Heart left ventricle (tissue), 16 donors: Measurements from ENCODE around the gene RGS7. TPM values are rescaled to one million over a fixed set of nuclear protein-coding genes. Genes with fewer than 3 reads are reported as not detected.
"Not testable (repeated sequence)": the region's sequence is repeated elsewhere in the genome, so short reads cannot be mapped to it uniquely, and the experiment has no call there.

Source experiments
- ATAC-seq, 4 donors: fragments of 200-7000 bp; cut with Tn5 transposase; one replicate each; pipeline ENCODE4 v1.9.1; 2020 to 2022; ENCODE audit warnings: moderate library complexity in 4 of 4, mild to moderate bottlenecking in 3 of 4, moderate number of reproducible peaks in 1 of 4
- DNase-seq, 5 donors: peaks; one replicate each; pipeline ENCODE4 v3.0.0-alpha.2; 2020
- H3K27ac ChIP-seq, 12 donors: fragments of 200-600 bp; sonication (generic) in 4 of 12; one replicate each; pipeline versions ENCODE4 v1.5.0 to v1.8.0; 2016 to 2022; ENCODE audit warnings: mild to moderate bottlenecking in 2 of 12
- H3K27me3 ChIP-seq, 9 donors: fragments of 200-600 bp; sonication (generic) in 2 of 9; one replicate each; pipeline versions ENCODE4 v1.5.1 to v1.8.0; 2016 to 2022; ENCODE audit warnings: mild to moderate bottlenecking in 3 of 9
- H3K36me3 ChIP-seq, 9 donors: fragments of 200-600 bp; sonication (generic) in 2 of 9; one replicate each; pipeline versions ENCODE4 v1.5.0 to v1.8.0; 2018 to 2022; ENCODE audit warnings: mild to moderate bottlenecking in 2 of 9
- H3K4me1 ChIP-seq, 12 donors: fragments of 200-600 bp; sonication (generic) in 4 of 12; one replicate each; pipeline versions ENCODE4 v1.5.0 to v1.8.0; 2016 to 2022; ENCODE audit warnings: mild to moderate bottlenecking in 3 of 12
- H3K4me3 ChIP-seq, 12 donors: fragments of 200-600 bp; sonication (generic) in 4 of 12; one replicate each; pipeline versions ENCODE4 v1.5.0 to v1.8.0; 2017 to 2022; ENCODE audit warnings: mild to moderate bottlenecking in 9 of 12, moderate library complexity in 4 of 12
- H3K9me3 ChIP-seq, 12 donors: fragments of 200-600 bp; sonication (generic) in 4 of 12; one replicate each; pipeline versions ENCODE4 v1.5.0 to v1.8.0; 2016 to 2022; ENCODE audit warnings: mild to moderate bottlenecking in 1 of 12
- POLR2A ChIP-seq, 2 donors: fragments of 450-650 bp; IDR thresholded peaks; one replicate each; pipeline ENCODE4 v1.6.1; 2017; ENCODE audit warnings: antibody characterized with exemption in 2 of 2, mild to moderate bottlenecking in 2 of 2, moderate library complexity in 2 of 2
- WGBS, 4 donors: extraction: QIAGEN DNeasy Blood & Tissue Kit in 2 of 4; methylation state at CpG; one replicate each; pipeline versions ENCODE4 v1.1.5 to v1.1.7; 2013 to 2018; 5-methylcytosine and 5-hydroxymethylcytosine counted together
- intact Hi-C, 10 donors: fragments of 100-400 bp; cut with DNase I; formaldehyde crosslinking; loops; one replicate each; pipeline versions ENCODE4 v1.11.1 to v1.14.2; 2022
- polyA plus RNA-seq, 2 donors: library from polyadenylated mRNA; stranded (reverse); fragments of 200-250 nt; gene quantifications; one replicate each; pipeline ENCODE4 v1.2.3, GENCODE V29; 2013
- total RNA-seq, 9 donors: library from RNA; depleted of rRNA in 2 of 9; stranded (reverse); fragments of >200 nt in 2 of 9; fragmentation: NEBNext Ultra II Directional in 3 of 9; extraction: Animal tissue kit (Norgen Biotek cat#: 25700) in 3 of 9; gene quantifications; one replicate each; pipeline versions ENCODE4 v1.1.0 to v1.2.4, GENCODE V29; 2016 to 2023
- TF ChIP-seq, protein P1 (sequence below), 12 donors: fragments of 200-600 bp; sonication (generic) in 4 of 12; IDR thresholded peaks; one replicate each; pipeline versions ENCODE4 v1.5.0 to v1.8.0; 2018 to 2022; ENCODE audit warnings: antibody characterized with exemption in 12 of 12, mild to moderate bottlenecking in 5 of 12
- donor health status: ischemic (EF 13 %, LVEDD 7.1; RV severe dilation, severe dysfunction).
- donor health status: healthy with polysubstance abuse.
- donor health status: DM: no; HTN: yes; CAD: no.
- donor health status: DM: no; HTN: no; CAD: no.
- donor health status: ischemic (EF 25% LVEDD 6.9; RV normal size, moderate dysfunction).
- donor health status: ischemic (EF 25% LVEDD 5.7; RV mildly dilated, moderate dysfunction).
- donor health status: healthy.
- donor health status: DM: yes; HTN: yes; CAD: no.
- donor health status: ischemic (EF 35%, LVEDD 5.7; RV mildly dilated, moderate dysfunction).
- donor health status: nonischemic (EF 11% LVEDD 7.7; RV severe dilation, severe dysfunction).
- donor health status: DM: yes; HTN: yes; CAD: no.
- donor health status: PGD.
- donor health status: ischemic (EF 29% LVEDD 5.4; RV normal size, mild dysfunction).
- donor health status: nonischemic (EF 23%, LVEDD 6.1; RV moderate dilation, normal function).

Gene RGS7
- total and polyA plus RNA-seq, 11 donors = not detected

DNA sequence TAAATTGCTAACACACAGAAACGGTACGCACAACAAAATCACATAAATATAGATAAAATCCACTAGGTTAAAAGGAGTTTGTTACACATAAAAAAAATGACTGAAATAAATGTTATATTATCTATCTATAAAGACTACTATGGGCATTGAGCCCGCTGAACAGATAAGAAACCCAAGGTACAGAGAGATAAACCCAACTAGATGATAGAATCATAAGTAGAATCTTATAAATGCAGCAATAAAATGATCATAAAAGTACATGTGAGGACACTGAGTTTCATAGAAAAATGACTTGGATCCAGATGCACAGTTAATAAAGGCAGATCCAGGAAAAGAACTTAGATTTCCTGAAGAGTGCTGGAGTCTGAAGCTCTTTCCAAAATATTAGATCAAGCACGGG, 128.7 kb downstream of the RGS7 start:
- WGBS, 4 donors = 78 to 82% (median 79%) methylated on average over 4 of the region's 4 CpGs
- intact Hi-C loops = no loop called here
- no peaks in the 10 kb centered on the region for H3K27me3 ChIP-seq
- no peak overlapping the region for H3K4me3 ChIP-seq
- H3K27ac ChIP-seq = no peak overlapping the region
- DNase-seq (no peak), ATAC-seq (no peak)
- no peak for TF ChIP-seq POLR2A (IDR thresholded peaks at IDR 0.05)
- TF ChIP-seq, protein P1, sequence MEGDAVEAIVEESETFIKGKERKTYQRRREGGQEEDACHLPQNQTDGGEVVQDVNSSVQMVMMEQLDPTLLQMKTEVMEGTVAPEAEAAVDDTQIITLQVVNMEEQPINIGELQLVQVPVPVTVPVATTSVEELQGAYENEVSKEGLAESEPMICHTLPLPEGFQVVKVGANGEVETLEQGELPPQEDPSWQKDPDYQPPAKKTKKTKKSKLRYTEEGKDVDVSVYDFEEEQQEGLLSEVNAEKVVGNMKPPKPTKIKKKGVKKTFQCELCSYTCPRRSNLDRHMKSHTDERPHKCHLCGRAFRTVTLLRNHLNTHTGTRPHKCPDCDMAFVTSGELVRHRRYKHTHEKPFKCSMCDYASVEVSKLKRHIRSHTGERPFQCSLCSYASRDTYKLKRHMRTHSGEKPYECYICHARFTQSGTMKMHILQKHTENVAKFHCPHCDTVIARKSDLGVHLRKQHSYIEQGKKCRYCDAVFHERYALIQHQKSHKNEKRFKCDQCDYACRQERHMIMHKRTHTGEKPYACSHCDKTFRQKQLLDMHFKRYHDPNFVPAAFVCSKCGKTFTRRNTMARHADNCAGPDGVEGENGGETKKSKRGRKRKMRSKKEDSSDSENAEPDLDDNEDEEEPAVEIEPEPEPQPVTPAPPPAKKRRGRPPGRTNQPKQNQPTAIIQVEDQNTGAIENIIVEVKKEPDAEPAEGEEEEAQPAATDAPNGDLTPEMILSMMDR (IDR thresholded peaks at IDR 0.05) = no peak
- no peaks in the 10 kb centered on the region for H3K4me1 ChIP-seq
- H3K9me3 ChIP-seq = peaks cover 0 to 9% (median 0%) of the 10 kb centered on the region in 12 donors
- no peaks in the 10 kb centered on the region for H3K36me3 ChIP-seq

DNA sequence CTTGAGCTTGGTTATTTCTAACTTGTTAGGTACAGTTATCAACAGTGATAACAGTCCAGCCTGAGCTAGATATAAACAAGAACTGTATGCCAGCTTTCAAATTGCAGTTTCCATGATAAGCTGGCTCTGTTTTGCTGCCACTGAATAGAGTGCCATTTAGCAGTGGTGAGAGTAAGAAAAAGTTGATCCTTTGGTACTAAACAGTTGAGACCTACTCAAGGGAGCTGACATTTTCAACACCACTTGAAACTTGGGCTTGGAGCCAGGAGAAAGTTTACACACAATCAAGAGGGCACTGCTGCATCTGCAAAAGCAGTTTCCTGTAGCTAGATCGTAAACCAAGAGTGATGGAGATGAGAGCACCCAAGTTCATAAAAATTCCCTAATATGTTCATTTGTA, 131.3 kb downstream of the RGS7 start:
- Histone ChIP-seq H3K4me1 (no peaks in the 10 kb centered on the region), H3K27me3 (no peaks in the 10 kb centered on the region), H3K27ac (no peak overlapping the region), H3K36me3 (no peaks in the 10 kb centered on the region), H3K9me3 (peaks cover 0 to 17% (median 0%) of the 10 kb centered on the region in 12 donors), H3K4me3 (no peak overlapping the region)
- no peak for ATAC-seq
- DNase-seq = no peak
- intact Hi-C loops = no loop called here
- WGBS, 4 donors = 8 to 34% (median 29%) methylated on average over 1 of the region's 1 CpG
- no peak for TF ChIP-seq POLR2A (IDR thresholded peaks at IDR 0.05)
- TF ChIP-seq, protein P1 (IDR thresholded peaks at IDR 0.05) = no peak

DNA sequence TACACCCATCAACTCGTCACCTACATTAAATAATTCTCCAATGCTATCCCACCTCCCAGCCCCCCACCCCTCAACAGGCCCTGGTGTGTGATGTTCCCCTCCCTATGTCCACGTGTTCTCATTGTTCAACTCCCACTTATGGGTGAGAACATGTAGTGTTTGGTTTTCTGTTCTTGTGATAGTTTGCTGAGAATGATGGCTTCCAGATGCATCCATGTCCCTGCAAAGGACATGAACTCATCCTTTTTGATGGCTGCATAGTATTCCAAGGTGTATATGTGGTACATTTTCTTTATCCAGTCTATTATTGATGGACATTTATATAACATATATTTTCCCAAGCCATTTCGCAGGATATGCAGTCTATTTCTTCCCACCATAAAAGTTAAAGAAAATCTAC, 132.8 kb downstream of the RGS7 start:
- WGBS, 4 donors = 71 to 86% (median 76%) methylated on average over 3 of the region's 3 CpGs
- H3K27ac ChIP-seq, H3K4me3 ChIP-seq, DNase-seq, H3K4me1 ChIP-seq, H3K36me3 ChIP-seq, H3K27me3 ChIP-seq, ATAC-seq, intact Hi-C loops: not testable (repeated sequence)
- H3K9me3 ChIP-seq = peaks cover 0 to 17% (median 0%) of the 10 kb centered on the region in 12 donors

DNA sequence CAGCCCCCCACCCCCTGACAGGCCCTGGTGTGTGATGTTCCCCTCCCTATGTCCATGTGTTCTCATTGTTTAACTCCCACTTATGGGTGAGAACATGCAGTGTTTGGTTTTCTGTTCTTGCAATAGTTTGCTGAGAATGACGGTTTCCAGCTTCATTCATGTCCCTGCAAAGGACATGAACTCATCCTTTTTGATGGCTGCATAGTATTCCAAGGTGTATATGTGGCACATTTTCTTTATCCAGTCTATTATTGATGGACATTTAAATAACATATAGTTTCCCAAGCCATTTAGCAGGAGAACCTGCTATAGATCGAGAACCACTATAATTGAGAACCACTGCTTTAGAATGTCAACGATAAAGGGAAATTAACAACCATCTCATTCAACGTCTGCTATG, 134.2 kb downstream of the RGS7 start:
- 78 to 85% (median 83%) methylated on average over 4 of the region's 4 CpGs for WGBS, 4 donors
- peaks cover 0 to 20% (median 0%) of the 10 kb centered on the region in 12 donors for H3K9me3 ChIP-seq
- H3K27me3 ChIP-seq, H3K4me1 ChIP-seq, H3K4me3 ChIP-seq, ATAC-seq, intact Hi-C loops, DNase-seq, H3K27ac ChIP-seq, H3K36me3 ChIP-seq: not testable (repeated sequence)

DNA sequence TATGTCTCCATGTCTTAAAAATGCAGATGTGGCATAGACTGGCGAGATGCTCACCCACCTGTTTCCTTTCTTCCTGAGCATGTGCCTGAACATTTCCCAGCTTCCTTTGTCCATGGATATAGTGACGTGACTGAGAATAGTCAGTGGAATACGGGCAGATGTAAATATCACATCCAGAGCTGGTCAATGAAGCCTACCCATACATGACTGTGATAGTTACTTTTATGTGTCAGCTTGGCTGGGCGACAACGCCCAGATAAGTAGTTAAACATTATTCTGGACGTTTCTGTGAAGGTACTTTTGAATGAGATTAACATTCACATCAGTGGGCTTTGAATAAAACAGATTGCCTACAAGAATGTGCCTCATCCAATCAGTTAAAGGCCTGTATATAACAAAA, 135.7 kb downstream of the RGS7 start:
- Histone ChIP-seq H3K4me1 (no peaks in the 10 kb centered on the region), H3K27ac (no peak overlapping the region), H3K4me3 (no peak overlapping the region), H3K9me3 (peaks cover 0 to 26% (median 3%) of the 10 kb centered on the region in 12 donors), H3K27me3 (no peaks in the 10 kb centered on the region), H3K36me3 (no peaks in the 10 kb centered on the region)
- ATAC-seq (no peak), DNase-seq (no peak)
- 59 to 67% (median 65%) methylated on average over 6 of the region's 6 CpGs for WGBS, 4 donors
- intact Hi-C loops = no loop called here
- no peak for TF ChIP-seq POLR2A (IDR thresholded peaks at IDR 0.05)
- TF ChIP-seq, protein P1 (IDR thresholded peaks at IDR 0.05) = no peak

DNA sequence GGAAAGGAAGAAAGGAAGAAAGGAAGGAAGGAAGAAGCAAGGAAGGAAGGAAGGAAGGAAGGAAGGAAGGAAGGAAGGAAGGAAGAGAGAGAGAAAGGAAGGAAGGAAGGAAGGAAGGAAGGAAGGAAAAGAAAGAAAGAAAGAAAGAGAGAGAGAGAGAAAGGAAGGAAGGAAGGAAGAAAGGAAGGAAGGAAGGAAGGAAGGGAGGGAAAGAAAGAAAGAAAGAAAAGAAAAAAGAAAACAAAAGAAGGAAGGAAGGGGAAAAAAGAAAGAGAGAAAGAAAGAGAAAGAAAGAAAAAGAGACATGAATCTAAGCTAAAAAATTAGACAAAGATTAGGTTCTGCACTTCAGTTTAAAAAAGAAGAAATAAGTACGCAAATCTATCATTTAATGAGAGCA, 136.1 kb downstream of the RGS7 start:
- DNase-seq, intact Hi-C loops, H3K4me3 ChIP-seq, ATAC-seq, H3K36me3 ChIP-seq, H3K27me3 ChIP-seq, H3K27ac ChIP-seq, H3K4me1 ChIP-seq: not testable (repeated sequence)
- 91 to 100% (median 98%) methylated on average over 1 of the region's 1 CpG for WGBS, 4 donors
- H3K9me3 ChIP-seq = peaks cover 0 to 26% (median 3%) of the 10 kb centered on the region in 12 donors
